Activated CD4-positive, alpha-beta memory T cell treated with anti-CD3 and anti-CD28 coated beads for 36 hours (primary cell): ENCODE data around the gene GINM1. TPM values are rescaled to one million over a fixed set of nuclear protein-coding genes. Genes with fewer than 3 reads are reported as not detected.
A peak's percentile ranks its signal among the peaks of the same experiment; 100 is the strongest.

Source experiments
- CTCF ChIA-PET: fragments of 350-600 bp; sonication (Branson Sonifier 250); formaldehyde crosslinking; loops from one replicate; lab custom pipeline; 2021; ENCODE audit warnings: antibody characterized with exemption, inconsistent platforms; lab: Charles Lee
- POLR2A ChIA-PET: fragments of 350-600 bp; sonication (Branson Sonifier 250); formaldehyde crosslinking; loops from one replicate; lab custom pipeline; 2021; ENCODE audit warnings: antibody characterized with exemption; lab: Charles Lee
- DNase-seq: peaks from one replicate; pipeline ENCODE4 v3.0.0-alpha.2; 2020
- H3K27ac Mint-ChIP-seq: one replicate; pipeline ENCODE4 v1.8.0; 2021; ENCODE audit warnings: mixed read lengths
- H3K27me3 Mint-ChIP-seq: one replicate; pipeline ENCODE4 v1.8.0; 2021; ENCODE audit warnings: mixed read lengths
- H3K36me3 Mint-ChIP-seq: one replicate; pipeline ENCODE4 v1.8.0; 2021; ENCODE audit warnings: mixed read lengths
- H3K4me1 Mint-ChIP-seq: one replicate; pipeline ENCODE4 v1.8.0; 2021; ENCODE audit warnings: low read depth, mixed read lengths
- H3K4me3 Mint-ChIP-seq: one replicate; pipeline ENCODE4 v1.8.0; 2021; ENCODE audit warnings: mild to moderate bottlenecking, mixed read lengths
- H3K9me3 Mint-ChIP-seq: one replicate; pipeline ENCODE4 v1.8.0; 2021; ENCODE audit warnings: mixed read lengths
- intact Hi-C: fragments of 100-400 bp; cut with micrococcal nuclease; formaldehyde crosslinking; loops from one replicate; pipeline ENCODE4 v1.15.1; 2023
- total RNA-seq, 2 experiments: library from RNA; stranded (reverse); gene quantifications; one replicate each; pipeline ENCODE4 v1.2.3, GENCODE V29; 2021

The GINM1 gene, protein sequence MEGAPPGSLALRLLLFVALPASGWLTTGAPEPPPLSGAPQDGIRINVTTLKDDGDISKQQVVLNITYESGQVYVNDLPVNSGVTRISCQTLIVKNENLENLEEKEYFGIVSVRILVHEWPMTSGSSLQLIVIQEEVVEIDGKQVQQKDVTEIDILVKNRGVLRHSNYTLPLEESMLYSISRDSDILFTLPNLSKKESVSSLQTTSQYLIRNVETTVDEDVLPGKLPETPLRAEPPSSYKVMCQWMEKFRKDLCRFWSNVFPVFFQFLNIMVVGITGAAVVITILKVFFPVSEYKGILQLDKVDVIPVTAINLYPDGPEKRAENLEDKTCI
- 10 to 100 TPM; 15.6 to 16.0 TPM for total RNA-seq

DNA sequence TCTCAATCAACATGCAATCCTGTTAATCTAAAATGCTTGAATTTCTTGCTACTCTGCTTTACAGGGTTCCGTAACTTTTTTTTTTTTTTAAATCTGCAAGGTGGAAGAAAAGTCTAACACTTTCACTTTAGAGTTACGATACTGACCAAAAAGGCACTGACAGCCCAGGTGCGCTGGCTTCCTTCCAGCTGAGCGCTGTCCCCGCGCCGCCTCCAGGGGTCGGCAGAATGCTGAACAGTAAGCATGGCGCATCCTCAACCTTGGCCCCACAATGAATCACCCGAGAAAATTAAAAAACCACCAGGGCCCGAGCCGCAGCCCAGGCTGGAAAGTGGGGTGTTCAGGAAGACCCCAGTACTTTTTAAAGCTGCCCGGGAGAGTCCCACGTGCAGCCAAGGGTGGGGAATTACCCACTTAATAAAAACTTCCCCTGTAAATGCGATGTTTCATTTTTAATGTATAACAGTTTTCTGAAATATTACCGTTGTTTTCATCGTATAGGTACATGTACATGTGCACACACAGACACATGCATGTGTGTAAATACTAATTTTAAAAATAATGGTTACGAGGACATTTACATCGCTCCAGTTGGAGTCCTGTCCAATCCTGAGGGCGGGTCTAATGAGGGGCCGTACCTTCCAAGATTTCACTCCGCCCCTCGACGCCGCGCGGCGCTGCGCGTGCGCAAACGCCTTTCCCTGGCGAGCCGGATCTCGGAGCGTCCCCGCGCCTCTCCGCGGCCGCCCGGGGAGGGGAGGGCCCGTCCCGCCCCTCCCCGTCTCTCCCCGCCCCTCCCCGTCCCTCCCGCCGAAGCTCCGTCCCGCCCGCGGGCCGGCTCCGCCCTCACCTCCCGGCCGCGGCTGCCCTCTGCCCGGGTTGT, at the start of gene GINM1:
Gene GINM1 (plus strand): TSS at position 849 of the 883 bp plus-strand sequence. CDS start 40 bp downstream, outside the sequence.
- intact Hi-C loops, result loop anchor here (1.0 to 10.0 kb wide), 11 partner anchors 19 to 1827 kb away; partner anchors contain the start of genes KATNA1, LATS1, NUP43 and PCMT1
- Mint-ChIP-seq H3K27me3 (peaks cover 2% of the 10 kb centered on the region), H3K4me3 (peak within 1 kb of the TSS; percentile 91), H3K27ac (peak within 1 kb of the TSS; percentile 82), H3K9me3 (no peaks in the 10 kb centered on the region), H3K4me1 (peaks cover 15% of the 10 kb centered on the region), H3K36me3 (no peaks in the 10 kb centered on the region)
- POLR2A ChIA-PET, result interaction anchor here (0.6 to 2.5 kb wide), 4 partner anchors 19 to 218 kb away, joined by 3 to 11 read pairs (median 6); partner anchors contain the start of genes LATS1, PPIL4 and ZC3H12D
- CTCF ChIA-PET, result interaction anchor here (0.6 to 1.6 kb wide), 8 partner anchors 10 to 254 kb away, joined by 3 to 7 read pairs (median 4); partner anchors contain the start of gene PPIL4
- DNase-seq, result peak; percentile 97

DNA sequence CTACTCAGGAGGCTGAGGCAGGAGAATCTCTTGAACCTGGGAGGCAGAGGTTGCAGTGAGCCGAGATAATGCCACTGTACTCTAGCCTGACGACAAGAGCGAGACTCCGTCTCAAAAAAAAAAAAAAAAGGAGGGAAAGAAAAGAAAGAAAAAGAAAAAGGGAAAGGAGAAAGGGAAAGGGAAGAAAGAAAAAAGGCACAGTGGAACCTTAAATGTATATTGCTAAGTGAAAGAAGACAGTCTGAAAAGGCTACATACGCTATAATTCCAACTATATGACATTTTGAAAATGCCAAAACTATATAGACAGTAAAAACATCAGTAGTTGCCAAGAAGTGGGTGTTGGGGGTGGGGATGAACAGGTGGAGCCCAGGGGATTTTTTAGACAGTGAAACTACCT, 36.5 kb upstream of the GINM1 start:
- Mint-ChIP-seq H3K36me3 (peaks cover 22% of the 10 kb centered on the region), H3K4me3 (no peak overlapping the region)
- intact Hi-C loops, result no loop called here

DNA sequence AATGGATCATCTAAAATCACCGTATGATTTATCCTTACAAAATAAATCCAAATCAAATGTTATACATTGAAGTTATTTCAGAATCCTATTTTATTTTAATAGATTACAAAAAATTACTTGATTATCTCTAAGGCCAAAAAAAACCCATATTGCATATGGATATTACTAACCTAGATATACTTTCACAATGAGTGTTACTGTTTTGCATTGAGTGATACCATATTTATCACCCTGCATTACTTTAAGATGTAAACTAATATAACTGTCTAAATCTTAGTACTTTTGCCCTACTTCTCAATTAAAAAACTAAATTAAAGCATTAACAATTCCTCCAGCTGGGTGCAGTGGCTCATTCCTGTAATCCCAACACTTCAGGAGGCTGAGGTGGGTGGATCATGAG, 31.4 kb upstream of the GINM1 start:
- H3K4me1 Mint-ChIP-seq, result peaks cover 23% of the 10 kb centered on the region
- no peaks in the 10 kb centered on the region for H3K9me3 Mint-ChIP-seq
- ChIA-PET CTCF (interaction anchor here (1.3 kb wide), 1 partner anchor 18 kb away, joined by 3 read pairs; no protein-coding TSS in a partner anchor), POLR2A (no interaction called here)
- peaks cover 42% of the 10 kb centered on the region for H3K36me3 Mint-ChIP-seq
- H3K4me3 Mint-ChIP-seq, result no peak overlapping the region
- no peaks in the 10 kb centered on the region for H3K27me3 Mint-ChIP-seq
- no peak overlapping the region for H3K27ac Mint-ChIP-seq
- intact Hi-C loops, result no loop called here
- DNase-seq, result no peak

More for the DNA sequence above, 36.5 kb upstream of the GINM1 start:
- Mint-ChIP-seq H3K9me3 (no peaks in the 10 kb centered on the region), H3K27ac (no peak overlapping the region), H3K27me3 (no peaks in the 10 kb centered on the region), H3K4me1 (peaks cover 25% of the 10 kb centered on the region)
- no peak for DNase-seq
- ChIA-PET POLR2A (no interaction called here), CTCF (no interaction called here)

DNA sequence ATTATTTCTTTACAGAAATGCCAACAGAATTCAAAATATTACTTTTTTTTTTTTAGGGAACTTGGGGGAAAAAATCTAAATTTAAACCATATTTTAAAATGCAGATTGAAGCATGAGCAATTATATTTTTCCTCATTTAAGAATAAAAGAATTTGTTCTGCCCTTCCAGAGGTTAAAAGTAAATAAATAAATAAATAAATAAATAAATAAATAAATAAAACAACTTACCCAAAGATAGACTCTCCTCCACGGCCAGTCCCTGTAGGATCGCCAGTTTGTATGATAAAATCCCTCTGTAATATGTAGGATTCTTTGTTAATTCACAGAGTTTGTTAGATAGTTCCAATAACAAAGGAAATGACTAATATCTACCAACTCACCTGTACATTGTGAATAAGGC, 25.0 kb upstream of the GINM1 start:
- peaks cover 28% of the 10 kb centered on the region for H3K36me3 Mint-ChIP-seq
- CTCF ChIA-PET, result no interaction called here

DNA sequence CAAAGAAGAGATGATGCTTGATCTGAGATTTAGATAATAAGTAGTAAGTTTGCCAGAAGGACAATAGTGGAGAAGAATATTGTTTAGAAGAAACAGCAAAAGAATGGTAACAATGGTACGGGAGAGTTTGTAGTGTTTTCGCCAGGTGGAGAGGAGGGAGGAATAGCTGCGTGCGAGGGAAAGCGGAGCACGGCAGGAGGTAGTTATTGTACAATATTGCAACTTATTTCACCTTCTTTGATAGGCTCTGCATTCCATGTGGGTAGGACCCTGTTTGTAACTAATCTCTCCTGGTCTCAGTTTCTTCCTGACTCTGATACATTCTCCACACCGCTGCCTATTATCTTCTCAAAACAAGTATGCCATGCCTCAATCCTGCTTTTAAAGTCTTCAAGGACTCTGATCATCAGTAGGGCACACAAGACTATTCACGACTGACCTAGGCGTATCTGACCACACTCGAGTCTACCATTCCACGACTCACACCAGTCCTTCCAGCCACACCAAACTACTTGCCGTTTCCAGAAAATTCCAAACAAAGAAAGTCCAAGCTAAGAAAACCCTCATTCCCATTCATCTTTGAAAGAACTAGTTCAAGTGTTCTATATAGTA, 21.4 kb upstream of the GINM1 start:
- peak overlapping the region; percentile 97 for H3K27ac Mint-ChIP-seq
- no peaks in the 10 kb centered on the region for H3K9me3 Mint-ChIP-seq
- no peak for DNase-seq
- H3K36me3 Mint-ChIP-seq, result peaks cover 10% of the 10 kb centered on the region
- peaks cover 38% of the 10 kb centered on the region for H3K4me1 Mint-ChIP-seq
- H3K4me3 Mint-ChIP-seq, result peak overlapping the region; percentile 97
- ChIA-PET POLR2A (interaction anchor here (1.2 to 2.4 kb wide), 3 partner anchors 49 to 319 kb away, joined by 3 to 8 read pairs (median 3); no protein-coding TSS in a partner anchor), CTCF (interaction anchor here (0.5 to 2.5 kb wide), 11 partner anchors 16 to 70 kb away, joined by 3 to 9 read pairs (median 3); partner anchors contain the start of genes GINM1 and ZC3H12D)
- H3K27me3 Mint-ChIP-seq, result peaks cover 4% of the 10 kb centered on the region
- intact Hi-C loops, result loop anchor here (1.0 to 5.0 kb wide), 3 partner anchors 60 to 378 kb away; partner anchors contain the start of genes LRP11 and RAET1G

More for the DNA sequence above, 25.0 kb upstream of the GINM1 start:
- H3K4me1 Mint-ChIP-seq, result peaks cover 40% of the 10 kb centered on the region
- POLR2A ChIA-PET, result no interaction called here
- H3K27ac Mint-ChIP-seq, result no peak overlapping the region
- H3K9me3 Mint-ChIP-seq, result no peaks in the 10 kb centered on the region
- DNase-seq, result no peak
- H3K4me3 Mint-ChIP-seq, result no peak overlapping the region
- intact Hi-C loops, result no loop called here
- H3K27me3 Mint-ChIP-seq, result no peaks in the 10 kb centered on the region

DNA sequence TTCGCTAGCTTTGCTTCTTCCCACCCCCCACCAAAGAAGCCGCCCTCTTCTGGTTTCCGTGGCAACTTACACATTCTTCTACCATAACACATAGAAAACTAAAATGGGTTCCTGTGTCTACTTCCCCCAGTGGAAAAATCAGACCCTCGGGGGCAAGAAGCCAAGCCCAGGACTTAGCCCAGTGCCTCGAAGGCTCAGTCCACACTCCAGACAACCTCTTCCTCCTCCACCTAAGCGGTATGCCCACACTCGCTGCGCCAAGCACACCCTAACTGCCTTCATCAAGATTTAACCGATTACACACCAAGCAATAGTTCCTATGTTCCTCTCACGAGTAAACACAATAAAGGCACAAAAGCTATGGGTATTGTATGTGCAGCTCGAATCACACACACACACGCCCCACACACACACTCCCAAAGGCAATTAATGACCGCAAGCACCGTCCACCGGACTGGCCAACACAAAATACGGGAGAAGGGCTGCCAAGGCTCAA, 20.9 kb upstream of the GINM1 start:
- intact Hi-C loops, result loop anchor here (1.0 to 5.0 kb wide), 3 partner anchors 61 to 377 kb away; partner anchors contain the start of genes LRP11 and RAET1G
- ChIA-PET CTCF (interaction anchor here (0.6 to 2.5 kb wide), 20 partner anchors 8 to 463 kb away, joined by 3 to 14 read pairs (median 3); partner anchors contain the start of genes GINM1 and ZC3H12D), POLR2A (interaction anchor here (0.7 to 2.4 kb wide), 8 partner anchors 8 to 318 kb away, joined by 3 to 9 read pairs (median 3); partner anchors contain the start of genes LATS1 and ZC3H12D)
- Mint-ChIP-seq H3K36me3 (peaks cover 7% of the 10 kb centered on the region), H3K4me3 (peak overlapping the region; percentile 97), H3K27me3 (peaks cover 4% of the 10 kb centered on the region), H3K27ac (peak overlapping the region; percentile 97), H3K4me1 (peaks cover 38% of the 10 kb centered on the region), H3K9me3 (no peaks in the 10 kb centered on the region)
- DNase-seq, result peak; percentile 77

DNA sequence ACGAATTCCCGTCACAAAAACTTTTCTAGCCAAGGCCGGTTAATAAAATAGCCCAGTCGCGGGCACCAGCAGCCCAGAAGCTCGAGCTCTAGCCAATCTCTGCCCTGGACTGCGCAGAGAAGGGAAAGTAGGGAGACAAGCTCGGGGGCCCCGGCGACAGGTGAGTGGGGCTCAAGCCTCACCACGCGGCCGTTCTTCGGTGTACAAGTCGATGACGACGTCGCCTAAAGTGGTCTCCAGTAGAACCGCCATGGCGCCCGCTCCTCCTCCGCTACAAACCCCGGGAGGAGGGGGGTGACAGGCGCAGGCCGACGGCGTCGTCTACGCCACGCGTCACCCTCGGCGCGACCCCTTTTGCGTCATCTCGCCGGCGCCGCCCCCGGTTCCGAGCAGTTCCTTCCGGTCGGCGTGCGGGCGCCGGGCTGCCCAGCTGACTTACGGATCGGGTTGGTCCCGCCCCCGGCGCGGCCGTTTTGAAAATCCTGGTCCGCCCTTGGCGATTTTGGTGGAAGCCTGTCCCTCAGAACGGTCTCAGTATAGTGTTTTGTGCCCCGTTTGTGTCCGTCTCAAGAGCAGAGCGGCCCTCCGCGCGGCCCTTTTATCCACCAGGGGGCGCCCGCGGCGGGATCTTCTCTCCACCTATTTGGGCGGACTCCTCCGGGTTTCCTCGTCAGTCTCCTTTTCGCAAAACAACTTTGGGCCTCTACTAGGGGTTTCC, 20.3 kb upstream of the GINM1 start, which contains the start of gene PPIL4:
Gene PPIL4 (minus strand): TSS at position 290 of the 718 bp plus-strand sequence. CDS start 38 bp downstream, at position 252.
- intact Hi-C loops, result loop anchor here (1.0 to 5.0 kb wide), 6 partner anchors 20 to 376 kb away; partner anchors contain the start of genes GINM1, LATS1, LRP11 and PCMT1
- H3K9me3 Mint-ChIP-seq, result no peaks in the 10 kb centered on the region

DNA sequence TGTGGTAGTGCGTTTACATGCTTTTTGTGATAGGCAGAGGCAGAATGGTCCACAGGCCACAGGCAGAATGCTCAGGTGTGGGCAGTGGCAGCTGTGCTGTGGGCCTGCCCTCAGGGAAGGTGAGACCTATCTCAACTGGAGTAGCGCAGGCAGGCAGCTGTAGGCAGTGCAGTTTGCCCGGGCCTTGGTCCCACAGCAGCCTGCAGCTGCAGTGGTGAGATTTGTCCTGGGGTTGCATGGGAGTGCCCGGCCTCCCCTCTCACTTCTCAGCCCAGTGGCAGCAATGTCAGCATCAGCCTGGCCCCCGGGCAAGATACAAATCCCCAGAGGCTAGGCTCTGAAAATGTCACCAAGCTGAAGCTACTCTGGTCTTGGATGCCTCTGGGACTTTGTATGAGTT, 14.3 kb upstream of the GINM1 start:
- no peaks in the 10 kb centered on the region for H3K36me3 Mint-ChIP-seq
- no peak for DNase-seq
- no peaks in the 10 kb centered on the region for H3K9me3 Mint-ChIP-seq
- H3K27me3 Mint-ChIP-seq, result peaks cover 10% of the 10 kb centered on the region
- POLR2A ChIA-PET, result no interaction called here
- no peak overlapping the region for H3K27ac Mint-ChIP-seq
- intact Hi-C loops, result no loop called here
- CTCF ChIA-PET, result interaction anchor here (0.6 kb wide), 1 partner anchor 157 kb away, joined by 3 read pairs; no protein-coding TSS in a partner anchor
- H3K4me3 Mint-ChIP-seq, result no peak overlapping the region
- peaks cover 4% of the 10 kb centered on the region for H3K4me1 Mint-ChIP-seq

More for the DNA sequence above, 20.3 kb upstream of the GINM1 start, which contains the start of gene PPIL4:
- Mint-ChIP-seq H3K27ac (peak within 1 kb of the TSS; percentile 97), H3K4me3 (peak within 1 kb of the TSS; percentile 97), H3K4me1 (peaks cover 38% of the 10 kb centered on the region), H3K27me3 (peaks cover 4% of the 10 kb centered on the region), H3K36me3 (peaks cover 3% of the 10 kb centered on the region)
- CTCF ChIA-PET, result interaction anchor here (0.6 to 2.5 kb wide), 19 partner anchors 9 to 464 kb away, joined by 3 to 14 read pairs (median 3); partner anchors contain the start of genes GINM1 and ZC3H12D
- peak; percentile 97 for DNase-seq
- POLR2A ChIA-PET, result interaction anchor here (0.7 to 2.4 kb wide), 9 partner anchors 9 to 172 kb away, joined by 3 to 9 read pairs (median 3); partner anchors contain the start of genes GINM1, LATS1 and ZC3H12D

DNA sequence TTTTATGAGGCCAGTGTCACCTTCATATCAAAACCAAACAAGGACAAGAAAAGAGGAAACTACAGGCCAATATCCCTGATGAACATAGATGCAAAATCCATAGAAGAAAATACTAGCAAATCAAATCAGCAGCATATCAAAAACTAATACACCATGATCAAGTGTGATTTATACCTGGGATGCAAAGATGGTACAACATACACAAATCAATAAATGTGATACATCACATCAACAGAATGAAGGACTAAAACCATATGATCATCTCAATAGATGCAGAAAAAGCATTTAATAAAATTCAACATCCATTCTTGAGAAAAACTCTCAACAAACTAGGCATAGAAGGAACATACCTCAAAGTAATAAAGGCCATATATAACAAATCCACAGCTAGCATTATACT, 8.1 kb upstream of the GINM1 start:
- Mint-ChIP-seq H3K27ac (no peak overlapping the region), H3K9me3 (no peaks in the 10 kb centered on the region), H3K4me3 (no peak overlapping the region), H3K36me3 (no peaks in the 10 kb centered on the region), H3K4me1 (peaks cover 2% of the 10 kb centered on the region), H3K27me3 (peaks cover 8% of the 10 kb centered on the region)
- DNase-seq, result no peak
- CTCF ChIA-PET, result no interaction called here
- POLR2A ChIA-PET, result no interaction called here
- intact Hi-C loops, result no loop called here

DNA sequence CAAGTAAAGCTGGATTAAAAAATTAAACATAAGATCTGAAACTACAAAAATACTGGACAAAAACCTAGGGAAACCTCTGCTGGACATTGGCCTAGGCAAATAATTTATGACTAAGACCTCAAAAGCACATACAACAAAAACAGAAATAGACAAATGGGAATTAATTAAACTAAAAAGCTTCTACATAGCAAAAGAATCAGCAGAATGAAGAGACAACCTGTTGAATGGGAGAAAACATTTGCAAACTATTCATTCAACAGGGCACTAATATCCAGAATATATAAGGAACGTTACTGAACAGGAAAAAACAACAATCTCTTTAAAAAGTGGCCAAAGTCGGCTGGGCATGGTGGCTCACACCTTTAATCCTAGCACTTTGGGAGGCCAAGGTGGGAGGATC, 6.8 kb upstream of the GINM1 start:
- ChIA-PET CTCF (interaction anchor here (1.0 kb wide), 1 partner anchor 13 kb away, joined by 3 read pairs; the partner anchor contains the start of gene PPIL4), POLR2A (no interaction called here)
- DNase-seq, result no peak
- Mint-ChIP-seq H3K27ac (no peak overlapping the region), H3K4me3 (no peak overlapping the region), H3K27me3 (peaks cover 8% of the 10 kb centered on the region), H3K36me3 (no peaks in the 10 kb centered on the region), H3K9me3 (no peaks in the 10 kb centered on the region), H3K4me1 (peaks cover 2% of the 10 kb centered on the region)
- intact Hi-C loops, result no loop called here
